D721Med (cell line): ENCODE measurements around the gene DDX50.
"Not testable (repeated sequence)": the region's sequence is repeated elsewhere in the genome, so short reads cannot be mapped to it uniquely, and the experiment has no call there.

ENCODE experiments used
- DNase-seq: peaks from one replicate; pipeline ENCODE4 v3.0.0; 2011; ENCODE audit warnings: low spot score; ENCODE audit not compliant: insufficient read length
- FAIRE-seq: peaks from 2 replicates; lab custom pipeline; 2011; peaks lifted over from hg19 to GRCh38; lab: Jason Lieb, UNC
- CTCF ChIP-seq: IDR thresholded peaks from 2 replicates; pipeline ENCODE4 v1.5.1; 2012; ENCODE audit warnings: mild to moderate bottlenecking, control low read depth; ENCODE audit not compliant: insufficient read depth; ENCODE audit errors: missing control alignments

DDX50 gene

DNA sequence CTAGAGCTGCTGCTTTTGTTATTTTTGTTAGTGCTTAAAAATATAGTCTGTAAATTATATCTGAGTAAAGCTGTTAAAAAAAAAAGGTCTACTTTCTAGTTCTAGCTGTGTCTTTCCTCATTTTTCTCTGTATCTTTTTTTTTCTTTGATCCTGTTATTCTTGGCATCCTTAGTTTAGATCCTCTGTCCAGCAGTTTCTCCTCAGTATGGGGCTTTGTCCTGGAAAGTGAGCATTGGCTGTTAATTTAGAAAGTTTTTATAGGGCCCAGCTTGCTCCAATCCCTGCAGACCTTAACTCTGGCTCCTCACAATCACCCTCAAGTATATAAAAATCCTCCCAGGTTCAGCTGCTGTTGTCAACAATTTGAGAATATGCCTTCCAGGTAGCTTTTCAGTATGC, 23.5 kb downstream of the DDX50 start:
- DNase-seq = no peak
- FAIRE-seq = no peak
- no peak for TF ChIP-seq CTCF

GRCh38 chr10:68925489-68925888, 24.4 kb downstream of the DDX50 start:
- no peak for FAIRE-seq
- no peak for DNase-seq
- no peak for TF ChIP-seq CTCF

DNA sequence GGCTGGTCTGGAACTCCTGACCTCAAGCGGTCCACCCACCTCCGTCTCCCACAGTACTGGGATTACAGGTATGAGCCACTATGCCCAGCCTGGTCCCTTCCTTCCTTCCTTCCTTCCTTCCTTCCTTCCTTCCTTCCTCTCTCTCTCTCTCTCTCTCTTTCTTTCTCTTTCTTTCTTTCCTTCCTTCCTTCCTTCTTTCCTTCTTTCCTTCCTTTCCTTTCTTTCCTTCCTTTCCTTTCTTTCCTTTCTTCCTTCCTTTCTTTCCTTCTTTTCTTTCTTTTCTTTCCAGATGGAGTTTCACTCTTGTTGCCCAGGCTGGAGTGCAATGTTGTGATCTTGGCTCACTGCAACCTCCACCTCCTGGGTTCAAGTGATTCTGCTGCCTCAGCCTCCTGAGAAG, 28.0 kb downstream of the DDX50 start:
- not testable (repeated sequence) for DNase-seq, FAIRE-seq

DNA sequence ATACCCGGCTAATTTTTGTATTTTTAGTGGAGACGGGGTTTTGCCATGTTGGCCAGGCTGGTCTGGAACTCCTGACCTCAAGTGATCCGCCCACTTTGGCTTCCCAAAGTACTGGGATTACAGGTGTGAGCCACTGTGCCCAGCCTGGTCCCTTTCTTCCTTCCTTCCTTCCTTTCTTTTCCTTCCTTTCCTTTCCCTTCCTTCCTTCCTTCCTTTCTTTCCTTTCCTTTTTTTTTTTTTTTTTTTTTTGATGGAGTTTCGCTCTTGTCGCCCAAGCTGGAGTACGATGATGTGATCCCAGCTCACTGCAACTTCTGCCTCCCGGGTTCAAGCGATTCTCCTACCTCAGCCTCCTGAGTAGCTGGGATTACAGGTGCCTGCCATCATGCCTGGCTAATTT, 28.8 kb downstream of the DDX50 start:
- not testable (repeated sequence) for DNase-seq, FAIRE-seq

DNA sequence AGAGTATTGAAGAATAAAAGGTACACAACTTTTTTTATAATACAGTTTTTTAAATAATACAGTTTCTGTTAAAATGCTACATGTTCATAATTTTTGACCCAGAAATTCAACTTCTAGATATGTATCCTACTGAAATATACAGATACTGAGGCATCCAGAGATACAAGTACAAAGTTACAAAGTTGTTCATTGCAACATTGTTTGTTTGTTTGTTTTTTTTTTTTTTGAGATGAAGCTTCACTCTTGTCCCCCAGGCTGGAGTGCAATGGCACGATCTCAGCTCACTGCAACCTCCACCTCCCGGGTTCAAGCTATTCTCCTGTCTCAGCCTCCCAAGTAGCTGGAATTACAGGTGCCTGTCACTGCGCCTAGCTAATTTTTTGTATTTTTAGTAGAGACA, 31.7 kb downstream of the DDX50 start:
- FAIRE-seq, DNase-seq: not testable (repeated sequence)

GRCh38 chr10:68934994-68935393, 33.9 kb downstream of the DDX50 start:
- TF ChIP-seq CTCF = no peak
- FAIRE-seq = no peak

GRCh38 chr10:68938117-68938516, 37.0 kb downstream of the DDX50 start:
- no peak for TF ChIP-seq CTCF
- DNase-seq = no peak
- FAIRE-seq = no peak

More at GRCh38 chr10:68934994-68935393, 33.9 kb downstream of the DDX50 start:
- no peak for DNase-seq

- FAIRE-seq (no peak), DNase-seq (no peak)
- no peak for TF ChIP-seq CTCF
Measured at GRCh38 chr10:68938884-68939283, 37.8 kb downstream of the DDX50 start.

GRCh38 chr10:68940917-68941316, 39.8 kb downstream of the DDX50 start:
- FAIRE-seq, DNase-seq: not testable (repeated sequence)
